Mesothelial cell of epicardium (in vitro differentiated cells): ENCODE data around the gene SLC26A11. TPM values are rescaled to one million over a fixed set of nuclear protein-coding genes. Genes with fewer than 3 reads are reported as not detected.

Experiments
- DNase-seq, 2 experiments: peaks; one replicate each; pipeline ENCODE4 v3.0.0; 2021; ENCODE audit warnings: low spot score in 2 of 2; ENCODE audit not compliant: unreplicated experiment in 2 of 2
- H3K27ac Mint-ChIP-seq: 2 replicates; pipeline ENCODE4 v1.8.0; 2021; ENCODE audit warnings: mixed read lengths
- H3K27me3 Mint-ChIP-seq: 2 replicates; pipeline ENCODE4 v1.8.0; 2021; ENCODE audit warnings: low read depth, mixed read lengths
- H3K36me3 Mint-ChIP-seq: 2 replicates; pipeline ENCODE4 v1.8.0; 2021; ENCODE audit warnings: mixed read lengths
- H3K4me1 Mint-ChIP-seq: 2 replicates; pipeline ENCODE4 v1.8.0; 2021; ENCODE audit warnings: mixed read lengths
- H3K4me3 Mint-ChIP-seq: 2 replicates; pipeline ENCODE4 v1.8.0; 2021; ENCODE audit warnings: mild to moderate bottlenecking, moderate library complexity, mixed read lengths
- H3K9me3 Mint-ChIP-seq: 2 replicates; pipeline ENCODE4 v1.8.0; 2021; ENCODE audit warnings: mixed read lengths
- CTCF ChIP-seq: fragments of 200-600 bp; sonication (generic); IDR thresholded peaks from one replicate; pipeline ENCODE4 v1.5.0; 2021; ENCODE audit warnings: antibody characterized with exemption; ENCODE audit not compliant: unreplicated experiment
- total RNA-seq: library from RNA; stranded (reverse); gene quantifications from 3 replicates; pipeline ENCODE4 v1.2.1, GENCODE V29; 2021

The SLC26A11 gene
- total RNA-seq, 1 donor from 2014 or later: 41.2 TPM

DNA sequence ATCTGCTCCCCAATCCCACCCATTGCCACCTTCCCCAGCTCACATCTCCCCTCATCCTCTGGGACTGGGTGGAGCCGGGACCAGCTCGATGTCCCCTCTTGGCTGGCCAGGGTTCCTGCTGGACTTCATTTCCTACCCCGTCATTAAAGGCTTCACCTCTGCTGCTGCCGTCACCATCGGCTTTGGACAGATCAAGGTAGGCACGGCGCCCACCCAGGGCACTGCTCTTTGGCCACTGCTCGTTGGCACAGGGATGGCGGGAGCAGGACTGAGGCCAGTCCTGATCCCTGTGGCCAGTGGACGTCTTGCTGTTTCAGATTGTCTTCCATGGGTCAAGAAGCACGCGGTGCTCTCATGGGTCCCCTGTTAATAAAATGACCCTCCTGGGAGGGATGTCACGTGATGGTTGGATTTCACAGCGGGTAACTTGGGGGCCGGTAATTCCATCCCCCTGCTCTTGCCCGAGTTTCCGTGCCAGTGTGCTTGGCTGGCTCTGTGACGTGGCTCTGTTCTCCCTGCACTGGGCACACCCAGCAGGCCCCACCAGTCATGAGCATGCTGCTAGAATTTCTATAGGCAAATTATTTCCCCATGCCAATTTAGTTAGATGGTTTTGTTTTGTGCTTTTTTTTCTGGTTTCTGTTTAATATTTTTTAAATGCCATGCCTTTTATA is 3.1 kb downstream of the SLC26A11 start:
- no peak overlapping the region for H3K27ac Mint-ChIP-seq
- H3K36me3 Mint-ChIP-seq: peaks cover 12% of the 10 kb centered on the region
- DNase-seq: no peak
- H3K27me3 Mint-ChIP-seq: no peaks in the 10 kb centered on the region
- H3K4me1 Mint-ChIP-seq: peaks cover 23% of the 10 kb centered on the region
- no peaks in the 10 kb centered on the region for H3K9me3 Mint-ChIP-seq
- peak overlapping the region; percentile 31 for H3K4me3 Mint-ChIP-seq
- no peak for TF ChIP-seq CTCF

DNA sequence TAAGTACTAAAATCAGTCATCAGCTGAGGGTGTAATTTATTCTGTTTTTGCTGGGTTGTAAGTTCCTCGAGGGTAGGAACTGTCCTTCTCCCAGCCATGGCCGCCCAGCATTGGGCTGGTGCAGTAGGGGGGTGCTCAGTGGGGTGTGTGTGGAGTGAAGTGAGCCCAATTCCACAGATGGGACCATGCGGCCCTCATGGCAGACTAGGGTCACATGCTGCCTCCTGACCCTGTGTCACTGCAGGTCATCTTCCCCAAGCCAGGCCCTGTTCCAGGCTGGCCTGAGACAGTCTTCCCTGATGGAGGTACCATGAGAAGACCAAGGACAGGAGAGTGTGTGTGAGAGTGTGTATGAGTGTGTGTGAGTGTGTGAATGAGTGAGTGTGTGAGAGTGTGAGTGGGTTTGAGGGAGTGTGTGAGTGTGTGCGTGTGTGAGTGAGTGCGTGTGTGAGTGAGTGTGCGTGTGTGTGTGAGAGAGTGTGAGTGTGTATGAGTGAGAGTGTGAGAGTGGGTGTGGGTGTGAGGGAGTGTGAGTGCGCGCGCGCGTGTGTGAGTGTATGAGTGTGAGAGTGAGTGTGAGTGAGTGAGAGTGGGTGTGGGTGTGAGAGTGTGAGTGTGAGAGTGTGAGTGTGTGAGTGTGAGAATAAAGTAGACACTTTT is 3.7 kb downstream of the SLC26A11 start:
- TF ChIP-seq CTCF: no peak
- Mint-ChIP-seq H3K27ac (no peak overlapping the region), H3K9me3 (no peaks in the 10 kb centered on the region), H3K4me1 (peaks cover 16% of the 10 kb centered on the region), H3K27me3 (no peaks in the 10 kb centered on the region), H3K4me3 (no peak overlapping the region), H3K36me3 (peaks cover 16% of the 10 kb centered on the region)
- no peak for DNase-seq

GRCh38 chr17:80224683-80225082 is 4.5 kb downstream of the SLC26A11 start:
- DNase-seq: no peak
- no peak for TF ChIP-seq CTCF
- Mint-ChIP-seq H3K9me3 (no peaks in the 10 kb centered on the region), H3K27ac (no peak overlapping the region), H3K36me3 (peaks cover 16% of the 10 kb centered on the region), H3K4me1 (peaks cover 11% of the 10 kb centered on the region), H3K4me3 (no peak overlapping the region), H3K27me3 (no peaks in the 10 kb centered on the region)

- DNase-seq: no peak
- H3K27ac Mint-ChIP-seq: no peak overlapping the region
- H3K27me3 Mint-ChIP-seq: no peaks in the 10 kb centered on the region
- peaks cover 18% of the 10 kb centered on the region for H3K36me3 Mint-ChIP-seq
- no peaks in the 10 kb centered on the region for H3K9me3 Mint-ChIP-seq
- H3K4me1 Mint-ChIP-seq: peaks cover 11% of the 10 kb centered on the region
- no peak for TF ChIP-seq CTCF
- H3K4me3 Mint-ChIP-seq: no peak overlapping the region
Measured at GRCh38 chr17:80225230-80225629, 5.0 kb downstream of the SLC26A11 start.

- H3K36me3 Mint-ChIP-seq: peaks cover 34% of the 10 kb centered on the region
- no peak for TF ChIP-seq CTCF
- peaks cover 6% of the 10 kb centered on the region for H3K9me3 Mint-ChIP-seq
- no peaks in the 10 kb centered on the region for H3K27me3 Mint-ChIP-seq
- no peak overlapping the region for H3K4me3 Mint-ChIP-seq
- H3K4me1 Mint-ChIP-seq: peaks cover 8% of the 10 kb centered on the region
- H3K27ac Mint-ChIP-seq: no peak overlapping the region
- DNase-seq: no peak
Measured at GRCh38 chr17:80227156-80227555, 6.9 kb downstream of the SLC26A11 start.
